Neuronal stem cell (in vitro differentiated cells): ENCODE data around the gene OR6B2.

Experiments
- DNase-seq: peaks from one replicate; pipeline ENCODE4 v3.0.0-alpha.2; 2013; ENCODE audit warnings: low spot score
- H2AFZ ChIP-seq: one replicate; pipeline ENCODE4 v1.6.1; 2013; ENCODE audit warnings: mild to moderate bottlenecking, low read length, inconsistent platforms
- H2AK5ac ChIP-seq: 2 replicates; pipeline ENCODE4 v1.6.1; 2013; ENCODE audit warnings: low read depth, mild to moderate bottlenecking, inconsistent platforms, low read length, moderate library complexity, mixed read lengths
- H2BK120ac ChIP-seq: 2 replicates; pipeline ENCODE4 v1.6.1; 2013; ENCODE audit warnings: low read depth, mild to moderate bottlenecking, inconsistent platforms, low read length, moderate library complexity, mixed read lengths
- H2BK12ac ChIP-seq: one replicate; pipeline ENCODE4 v1.6.1; 2013; ENCODE audit warnings: low read length, inconsistent platforms
- H2BK15ac ChIP-seq: 2 replicates; pipeline ENCODE4 v1.6.1; 2013; ENCODE audit warnings: mild to moderate bottlenecking, low read length, inconsistent platforms, mixed read lengths
- H2BK5ac ChIP-seq: one replicate; pipeline ENCODE4 v1.6.1; 2013; ENCODE audit warnings: inconsistent platforms, mild to moderate bottlenecking, low read length, moderate library complexity
- H3K14ac ChIP-seq: one replicate; pipeline ENCODE4 v1.6.1; 2013; ENCODE audit warnings: low read length, inconsistent platforms
- H3K18ac ChIP-seq: 2 replicates; pipeline ENCODE4 v1.6.1; 2013; ENCODE audit warnings: low read length, inconsistent platforms
- H3K23ac ChIP-seq: 2 replicates; pipeline ENCODE4 v1.6.1; 2013; ENCODE audit warnings: low read depth, mild to moderate bottlenecking, mixed read lengths, low read length, inconsistent platforms; ENCODE audit not compliant: poor library complexity
- H3K27ac ChIP-seq: replicated peaks from 3 replicates; pipeline ENCODE4 v1.5.1; 2013; ENCODE audit warnings: low read length, inconsistent platforms
- H3K27me3 ChIP-seq, 3 experiments: 2 replicates each; pipeline ENCODE4 v1.6.1; 2013; ENCODE audit warnings: low read length in 3 of 3, mild to moderate bottlenecking in 2 of 3, inconsistent platforms in 1 of 3, low read depth in 1 of 3, mixed read lengths in 1 of 3, moderate library complexity in 1 of 3; ENCODE audit not compliant: control insufficient read depth in 3 of 3, insufficient read depth in 3 of 3
- H3K36me3 ChIP-seq, 2 donors: replicated peaks in 1 of 2; 2 replicates each; pipeline ENCODE4 v1.6.1; 2013; ENCODE audit warnings: low read length in 2 of 2; ENCODE audit not compliant: control insufficient read depth in 2 of 2, insufficient read depth in 2 of 2
- H3K4ac ChIP-seq: 2 replicates; pipeline ENCODE4 v1.6.1; 2013; ENCODE audit warnings: inconsistent platforms, mild to moderate bottlenecking, low read length, moderate library complexity
- H3K4me1 ChIP-seq, 2 donors: 1 replicate in 1 of 2; 2 replicates in 1 of 2; pipeline ENCODE4 v1.6.1; 2013; ENCODE audit warnings: low read length in 2 of 2, low read depth in 1 of 2; ENCODE audit not compliant: control insufficient read depth in 2 of 2, insufficient read depth in 1 of 2
- H3K4me2 ChIP-seq: one replicate; pipeline ENCODE4 v1.6.1; 2013; ENCODE audit warnings: mild to moderate bottlenecking, low read length, inconsistent platforms; ENCODE audit not compliant: insufficient read depth, poor library complexity, severe bottlenecking
- H3K4me3 ChIP-seq, 2 donors: 2 replicates each; pipeline ENCODE4 v1.5.1; 2013; ENCODE audit warnings: low read length in 2 of 2, mild to moderate bottlenecking in 2 of 2, inconsistent platforms in 1 of 2, moderate library complexity in 1 of 2
- H3K79me1 ChIP-seq: one replicate; pipeline ENCODE4 v1.6.1; 2013; ENCODE audit warnings: low read depth, mild to moderate bottlenecking, inconsistent platforms, low read length, moderate library complexity
- H3K9ac ChIP-seq: one replicate; pipeline ENCODE4 v1.6.1; 2013; ENCODE audit warnings: mild to moderate bottlenecking, low read depth, low read length, inconsistent platforms; ENCODE audit not compliant: poor library complexity
- H3K9me3 ChIP-seq, 2 donors: replicated peaks in 1 of 2; 2 replicates each; pipeline versions ENCODE3 to v1.6.1; 2013; ENCODE audit warnings: low read length in 2 of 2, mild to moderate bottlenecking in 2 of 2, inconsistent platforms in 1 of 2, low read depth in 1 of 2, mixed read lengths in 1 of 2, moderate library complexity in 1 of 2; ENCODE audit not compliant: control insufficient read depth in 2 of 2, insufficient read depth in 1 of 2
- H4K8ac ChIP-seq: one replicate; pipeline ENCODE4 v1.6.1; 2013; ENCODE audit warnings: low read depth, mild to moderate bottlenecking, inconsistent platforms, low read length, moderate library complexity
- H4K91ac ChIP-seq: one replicate; pipeline ENCODE4 v1.6.1; 2013; ENCODE audit warnings: low read length, low read depth, mild to moderate bottlenecking, inconsistent platforms; ENCODE audit not compliant: poor library complexity
- WGBS, 2 donors: extraction: QIAGEN DNeasy Blood & Tissue Kit; methylation state at CpG; one replicate each; pipeline ENCODE4 v1.1.7; 2013; ENCODE audit warnings: missing lambda C conversion rate in 2 of 2, mixed read lengths in 1 of 2; ENCODE audit not compliant: insufficient read length in 2 of 2, insufficient replicate concordance in 1 of 2; ENCODE audit errors: extremely low coverage in 2 of 2; 5-methylcytosine and 5-hydroxymethylcytosine counted together

The OR6B2 gene

GRCh38 chr2:240032406-240033329 is 2.4 kb upstream of the OR6B2 start:
- H3K9me3 ChIP-seq: no peaks in the 10 kb centered on the region
- no peak overlapping the region for H3K4me3 ChIP-seq
- no peak overlapping the region for H4K91ac ChIP-seq
- no peak overlapping the region for H2BK12ac ChIP-seq
- peak overlapping the region; percentile 56 for H3K14ac ChIP-seq
- no peak overlapping the region for H2AFZ ChIP-seq
- peak overlapping the region; percentile 20 for H3K23ac ChIP-seq
- H3K4ac ChIP-seq: no peak overlapping the region
- no peak overlapping the region for H3K9ac ChIP-seq
- peaks cover 0 to 39% (median 3%) of the 10 kb centered on the region in 3 experiments for H3K27me3 ChIP-seq
- H2BK5ac ChIP-seq: no peak overlapping the region
- H3K4me2 ChIP-seq: no peak overlapping the region
- no peaks in the 10 kb centered on the region for H3K79me1 ChIP-seq
- no peak overlapping the region for H2BK15ac ChIP-seq
- H2BK120ac ChIP-seq: no peak overlapping the region
- H4K8ac ChIP-seq: no peak overlapping the region
- no CpG with 5 or more reads among the region's 14 CpGs for WGBS, 2 donors
- H3K36me3 ChIP-seq: no peaks in the 10 kb centered on the region
- H3K4me1 ChIP-seq: no peaks in the 10 kb centered on the region
- no peak overlapping the region for H3K27ac ChIP-seq
- DNase-seq: no peak
- H3K18ac ChIP-seq: peak overlapping the region; percentile 38
- H2AK5ac ChIP-seq: peak overlapping the region; percentile 75

DNA sequence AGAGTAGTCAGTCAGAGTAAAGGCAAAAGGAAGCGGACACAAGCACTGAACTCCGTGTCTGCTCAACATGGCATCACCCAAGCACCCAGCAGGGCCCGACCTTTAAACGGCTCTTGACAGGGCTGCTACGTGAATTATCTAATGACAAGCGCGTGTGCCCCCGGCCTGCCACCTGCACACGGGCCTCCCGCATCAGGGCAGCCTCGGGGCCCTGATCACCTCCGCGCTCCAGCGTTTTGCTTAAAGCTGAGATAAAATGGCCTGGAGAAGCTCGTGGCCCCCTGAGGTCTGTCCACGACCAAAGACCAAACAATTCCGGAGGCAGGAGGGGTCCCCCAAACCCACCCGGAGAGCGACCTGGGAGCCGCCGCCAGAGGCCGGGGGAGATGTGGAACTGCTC is 5.5 kb downstream of the OR6B2 start:
- peak overlapping the region; percentile 76 for H2AFZ ChIP-seq
- H2BK120ac ChIP-seq: no peak overlapping the region
- no peak overlapping the region for H2AK5ac ChIP-seq
- no peak overlapping the region for H4K91ac ChIP-seq
- DNase-seq: peak; percentile 3
- no peak overlapping the region for H3K4ac ChIP-seq
- H3K4me1 ChIP-seq: peaks cover 0 to 4% of the 10 kb centered on the region in 2 donors
- H2BK12ac ChIP-seq: no peak overlapping the region
- no peak overlapping the region for H3K14ac ChIP-seq
- H3K27ac ChIP-seq: no peak overlapping the region
- H3K4me2 ChIP-seq: peak overlapping the region; percentile 92
- H3K18ac ChIP-seq: peak overlapping the region; percentile 39
- H2BK5ac ChIP-seq: no peak overlapping the region
- peaks cover 13 to 17% of the 10 kb centered on the region in 2 donors for H3K36me3 ChIP-seq
- H3K9ac ChIP-seq: peak overlapping the region; percentile 72
- no peak overlapping the region for H2BK15ac ChIP-seq
- H3K79me1 ChIP-seq: peaks cover 4% of the 10 kb centered on the region
- no peaks in the 10 kb centered on the region for H3K9me3 ChIP-seq
- no peak overlapping the region for H4K8ac ChIP-seq
- WGBS, 2 donors: no CpG with 5 or more reads among the region's 22 CpGs
- peak overlapping the region; percentile 93 to 97 for H3K4me3 ChIP-seq
- H3K23ac ChIP-seq: no peak overlapping the region
- H3K27me3 ChIP-seq: no peaks in the 10 kb centered on the region

DNA sequence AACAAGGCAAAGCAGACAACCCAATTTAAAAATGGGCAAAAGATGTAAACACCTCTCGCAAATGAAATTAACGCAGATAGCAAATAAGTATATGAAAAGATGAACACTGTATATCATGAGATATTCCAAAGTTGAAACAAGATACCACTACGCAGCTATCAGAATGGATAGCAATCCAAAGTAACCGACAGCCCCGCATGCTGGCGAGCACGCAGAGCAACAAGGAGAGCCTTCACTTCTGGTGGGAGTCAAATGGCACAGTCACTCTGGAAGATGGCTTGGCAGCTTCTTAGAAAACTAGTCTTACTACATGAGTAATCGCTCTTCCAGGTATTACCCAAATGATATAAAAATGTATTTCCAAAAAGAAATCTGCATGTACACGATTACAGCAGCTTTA is 6.4 kb downstream of the OR6B2 start:
- no peak overlapping the region for H4K8ac ChIP-seq
- no peak overlapping the region for H3K4me2 ChIP-seq
- H3K4me3 ChIP-seq: peak overlapping the region in 1 of 2 donors; percentile 93
- H3K4ac ChIP-seq: no peak overlapping the region
- H2BK15ac ChIP-seq: no peak overlapping the region
- H3K14ac ChIP-seq: no peak overlapping the region
- H3K27me3 ChIP-seq: no peaks in the 10 kb centered on the region
- WGBS, 2 donors: no CpG with 5 or more reads among the region's 9 CpGs
- H2BK120ac ChIP-seq: no peak overlapping the region
- no peak for DNase-seq
- H2BK12ac ChIP-seq: no peak overlapping the region
- no peak overlapping the region for H2AK5ac ChIP-seq
- peaks cover 6% of the 10 kb centered on the region for H3K79me1 ChIP-seq
- H2BK5ac ChIP-seq: no peak overlapping the region
- no peak overlapping the region for H3K9ac ChIP-seq
- H4K91ac ChIP-seq: no peak overlapping the region
- no peak overlapping the region for H3K18ac ChIP-seq
- no peak overlapping the region for H3K23ac ChIP-seq
- H3K4me1 ChIP-seq: peaks cover 0 to 4% of the 10 kb centered on the region in 2 donors
- peaks cover 16 to 24% of the 10 kb centered on the region in 2 donors for H3K36me3 ChIP-seq
- no peaks in the 10 kb centered on the region for H3K9me3 ChIP-seq
- H3K27ac ChIP-seq: no peak overlapping the region
- no peak overlapping the region for H2AFZ ChIP-seq

GRCh38 chr2:240021488-240022104 is 8.6 kb downstream of the OR6B2 start:
- no peak overlapping the region for H2AK5ac ChIP-seq
- H3K27me3 ChIP-seq: no peaks in the 10 kb centered on the region
- no peak overlapping the region for H3K4ac ChIP-seq
- H2BK5ac ChIP-seq: no peak overlapping the region
- WGBS, 2 donors: no CpG with 5 or more reads among the region's 9 CpGs
- no peak overlapping the region for H3K27ac ChIP-seq
- no peak overlapping the region for H2BK12ac ChIP-seq
- no peak overlapping the region for H3K18ac ChIP-seq
- H3K4me2 ChIP-seq: no peak overlapping the region
- no peak overlapping the region for H3K9ac ChIP-seq
- no peak overlapping the region for H4K8ac ChIP-seq
- peaks cover 34 to 46% of the 10 kb centered on the region in 2 donors for H3K36me3 ChIP-seq
- H2AFZ ChIP-seq: no peak overlapping the region
- H3K23ac ChIP-seq: no peak overlapping the region
- no peak overlapping the region for H2BK15ac ChIP-seq
- no peak overlapping the region for H3K14ac ChIP-seq
- no peaks in the 10 kb centered on the region for H3K9me3 ChIP-seq
- peaks cover 0 to 4% of the 10 kb centered on the region in 2 donors for H3K4me1 ChIP-seq
- H3K4me3 ChIP-seq: no peak overlapping the region
- H3K79me1 ChIP-seq: peaks cover 11% of the 10 kb centered on the region
- no peak overlapping the region for H4K91ac ChIP-seq
- no peak overlapping the region for H2BK120ac ChIP-seq
- DNase-seq: peak; percentile 59
